22Rv1 (cell line): ENCODE measurements around the gene SBNO2.
A peak's percentile ranks its signal among the peaks of the same experiment; 100 is the strongest.
"Not testable (repeated sequence)": the region's sequence is repeated elsewhere in the genome, so short reads cannot be mapped to it uniquely, and the experiment has no call there.

ENCODE experiments used
- H3K27ac ChIP-seq: fragments of 450-650 bp; 2 replicates; pipeline ENCODE4 v1.5.1; 2017
- ZFX ChIP-seq: fragments of 450-650 bp; IDR thresholded peaks from 2 replicates; pipeline ENCODE4 v1.6.1; 2017; ENCODE audit warnings: antibody characterized with exemption, borderline replicate concordance
- TF ChIP-seq, protein P1 (sequence below): fragments of 450-650 bp; IDR thresholded peaks from 2 replicates; pipeline ENCODE4 v1.5.1; 2017; ENCODE audit warnings: mild to moderate bottlenecking

The SBNO2 gene

GRCh38 chr19:1205114-1206099 is 31.3 kb upstream of the SBNO2 start, which contains the start of gene STK11:
STK11 (plus strand) TSS chr19:1205778; CDS start chr19:1206914, 1,136 bp downstream.
- TF ChIP-seq, protein P1, sequence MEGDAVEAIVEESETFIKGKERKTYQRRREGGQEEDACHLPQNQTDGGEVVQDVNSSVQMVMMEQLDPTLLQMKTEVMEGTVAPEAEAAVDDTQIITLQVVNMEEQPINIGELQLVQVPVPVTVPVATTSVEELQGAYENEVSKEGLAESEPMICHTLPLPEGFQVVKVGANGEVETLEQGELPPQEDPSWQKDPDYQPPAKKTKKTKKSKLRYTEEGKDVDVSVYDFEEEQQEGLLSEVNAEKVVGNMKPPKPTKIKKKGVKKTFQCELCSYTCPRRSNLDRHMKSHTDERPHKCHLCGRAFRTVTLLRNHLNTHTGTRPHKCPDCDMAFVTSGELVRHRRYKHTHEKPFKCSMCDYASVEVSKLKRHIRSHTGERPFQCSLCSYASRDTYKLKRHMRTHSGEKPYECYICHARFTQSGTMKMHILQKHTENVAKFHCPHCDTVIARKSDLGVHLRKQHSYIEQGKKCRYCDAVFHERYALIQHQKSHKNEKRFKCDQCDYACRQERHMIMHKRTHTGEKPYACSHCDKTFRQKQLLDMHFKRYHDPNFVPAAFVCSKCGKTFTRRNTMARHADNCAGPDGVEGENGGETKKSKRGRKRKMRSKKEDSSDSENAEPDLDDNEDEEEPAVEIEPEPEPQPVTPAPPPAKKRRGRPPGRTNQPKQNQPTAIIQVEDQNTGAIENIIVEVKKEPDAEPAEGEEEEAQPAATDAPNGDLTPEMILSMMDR, result no peak
- TF ChIP-seq ZFX, result no peak
- peak within 1 kb of the TSS; percentile 82 for H3K27ac ChIP-seq

- H3K27ac ChIP-seq, result not testable (repeated sequence)
These were observed 26.5 kb upstream of the SBNO2 start for GRCh38 chr19:1200614-1201013.

DNA sequence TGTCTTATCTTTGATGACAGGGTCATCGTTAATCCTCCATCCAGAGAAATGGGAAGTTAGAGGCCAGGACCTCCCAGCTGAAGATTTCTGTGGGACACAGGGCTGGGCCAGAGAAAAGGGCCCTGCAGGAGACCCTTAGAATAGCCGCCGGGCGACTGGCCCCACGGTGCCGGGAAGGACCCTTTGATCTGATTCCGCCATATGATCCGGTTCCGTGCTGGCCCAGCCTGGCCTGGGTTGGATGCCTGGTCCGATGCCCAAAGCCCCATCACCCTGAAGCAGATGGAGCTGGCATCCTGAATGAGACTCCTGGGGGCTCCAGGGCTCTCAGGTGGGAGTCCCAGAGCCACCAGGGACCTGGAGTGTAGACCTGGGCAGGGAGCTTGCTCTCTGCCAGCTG is 25.5 kb upstream of the SBNO2 start:
- TF ChIP-seq, protein P1, result no peak
- TF ChIP-seq ZFX, result no peak
- no peak overlapping the region for H3K27ac ChIP-seq

DNA sequence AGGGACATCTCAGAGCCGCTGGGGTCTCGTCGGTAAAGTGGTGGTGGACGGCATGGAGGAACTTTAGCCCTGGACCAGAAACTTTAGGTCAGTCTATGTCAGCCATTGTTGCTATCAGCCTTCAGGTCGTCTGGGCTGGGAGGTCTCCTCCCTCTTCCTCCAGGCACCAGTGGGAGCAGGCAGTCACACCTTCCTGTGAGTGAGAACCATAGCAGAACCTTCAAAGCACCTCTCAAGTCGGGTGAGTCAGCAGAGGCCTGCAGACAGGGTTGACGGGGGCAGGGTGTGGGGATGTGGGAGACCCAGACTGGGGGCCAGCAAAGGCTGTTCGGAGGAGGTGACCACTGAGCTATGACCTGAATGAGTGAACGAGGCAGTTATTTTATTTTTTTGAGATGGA is 15.4 kb upstream of the SBNO2 start:
- TF ChIP-seq, protein P1, result no peak
- TF ChIP-seq ZFX, result no peak
- H3K27ac ChIP-seq, result no peak overlapping the region

GRCh38 chr19:1183543-1184172 is 9.6 kb upstream of the SBNO2 start:
- TF ChIP-seq, protein P1, result no peak
- TF ChIP-seq ZFX, result no peak
- H3K27ac ChIP-seq, result no peak overlapping the region

DNA sequence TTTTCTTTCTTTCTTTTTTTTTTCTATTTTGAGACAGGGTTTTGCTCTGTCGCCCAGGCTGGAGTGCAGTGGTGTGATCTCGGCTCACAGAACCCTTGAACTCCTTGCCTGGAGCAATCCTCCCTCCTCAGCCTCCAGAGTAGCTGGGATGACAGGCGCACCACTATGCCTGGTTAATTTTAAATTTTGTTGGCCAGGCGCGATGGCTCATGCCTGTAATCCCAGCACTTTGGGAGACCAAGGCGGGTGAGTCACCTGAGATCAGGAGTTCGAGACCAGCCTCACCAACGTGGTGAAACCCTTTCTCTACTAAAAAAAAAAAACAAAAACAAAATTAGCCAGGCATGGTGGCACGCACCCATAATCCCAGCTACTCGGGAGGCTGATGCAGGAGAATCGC is 8.7 kb upstream of the SBNO2 start:
- TF ChIP-seq ZFX, result no peak
- TF ChIP-seq, protein P1, result no peak
- H3K27ac ChIP-seq, result peak overlapping the region; percentile 63

DNA sequence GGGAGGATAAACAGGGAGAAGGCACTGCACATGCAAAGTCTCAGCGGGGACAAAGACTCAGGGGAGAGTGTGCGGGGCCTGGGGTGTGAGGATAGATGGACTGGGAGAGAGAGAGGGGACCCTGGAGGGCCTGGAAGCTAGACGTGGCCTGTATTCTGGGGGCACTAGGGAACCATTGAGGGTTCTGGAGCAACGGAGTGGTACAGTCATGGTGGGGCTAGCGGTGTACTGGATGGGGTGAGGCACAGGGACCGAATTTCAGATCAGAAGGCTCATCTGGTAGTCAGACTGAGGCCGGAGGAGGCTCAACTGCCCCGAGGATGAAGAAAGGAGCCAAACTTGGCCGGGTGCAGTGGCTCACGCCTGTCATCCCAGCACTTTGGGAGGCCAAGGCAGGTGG is 8.0 kb upstream of the SBNO2 start:
- peak overlapping the region; percentile 63 for H3K27ac ChIP-seq
- TF ChIP-seq ZFX, result no peak
- TF ChIP-seq, protein P1, result no peak
